ENCODE results near the gene SNRPA. TPM values are rescaled to one million over a fixed set of nuclear protein-coding genes. Genes with fewer than 3 reads are reported as not detected.
A peak's percentile ranks its signal among the peaks of the same experiment; 100 is the strongest.

Gene SNRPA
- total RNA-seq, 2 donors from 2014 or later = 70.3 to 92.2 TPM

- Histone ChIP-seq H3K4me3 (peak overlapping the region; percentile 28 to 79), H3K27me3 (replicated peaks; ENCODE audit: insufficient read depth) (no peaks in the 10 kb centered on the region), H3K36me3 (no peaks in the 10 kb centered on the region), H3K27ac (peak overlapping the region; percentile 99 to 100), H3K4me1 (replicated peaks) (no peaks in the 10 kb centered on the region), H3K9me3 (no peaks in the 10 kb centered on the region)
- 81% methylated on average over 11 of the region's 11 CpGs for WGBS
- no peak for TF ChIP-seq POLR2A (IDR thresholded peaks at IDR 0.05)
- TF ChIP-seq, protein P1, sequence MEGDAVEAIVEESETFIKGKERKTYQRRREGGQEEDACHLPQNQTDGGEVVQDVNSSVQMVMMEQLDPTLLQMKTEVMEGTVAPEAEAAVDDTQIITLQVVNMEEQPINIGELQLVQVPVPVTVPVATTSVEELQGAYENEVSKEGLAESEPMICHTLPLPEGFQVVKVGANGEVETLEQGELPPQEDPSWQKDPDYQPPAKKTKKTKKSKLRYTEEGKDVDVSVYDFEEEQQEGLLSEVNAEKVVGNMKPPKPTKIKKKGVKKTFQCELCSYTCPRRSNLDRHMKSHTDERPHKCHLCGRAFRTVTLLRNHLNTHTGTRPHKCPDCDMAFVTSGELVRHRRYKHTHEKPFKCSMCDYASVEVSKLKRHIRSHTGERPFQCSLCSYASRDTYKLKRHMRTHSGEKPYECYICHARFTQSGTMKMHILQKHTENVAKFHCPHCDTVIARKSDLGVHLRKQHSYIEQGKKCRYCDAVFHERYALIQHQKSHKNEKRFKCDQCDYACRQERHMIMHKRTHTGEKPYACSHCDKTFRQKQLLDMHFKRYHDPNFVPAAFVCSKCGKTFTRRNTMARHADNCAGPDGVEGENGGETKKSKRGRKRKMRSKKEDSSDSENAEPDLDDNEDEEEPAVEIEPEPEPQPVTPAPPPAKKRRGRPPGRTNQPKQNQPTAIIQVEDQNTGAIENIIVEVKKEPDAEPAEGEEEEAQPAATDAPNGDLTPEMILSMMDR (IDR thresholded peaks at IDR 0.05) = no peak
- intact Hi-C loops (cut with DNase I) = no loop called here
- DNase-seq (ENCODE audit: low spot score) = no peak
Measured at GRCh38 chr19:40713939-40714338, 37.1 kb upstream of the SNRPA start.

GRCh38 chr19:40714441-40715299 lies 36.3 kb upstream of the SNRPA start:
- TF ChIP-seq, protein P1 (IDR thresholded peaks at IDR 0.05) = peak in 3 of 4 experiments; percentile 18 to 23 (median 23)
- TF ChIP-seq POLR2A (IDR thresholded peaks at IDR 0.05) (no peak), POLR2AphosphoS5 (IDR thresholded peaks at IDR 0.05) (peak; percentile 78)
- intact Hi-C loops (cut with DNase I) = no loop called here
- Histone ChIP-seq H3K4me3 (peak overlapping the region; percentile 28 to 79), H3K27me3 (replicated peaks; ENCODE audit: insufficient read depth) (no peaks in the 10 kb centered on the region), H3K27ac (peak overlapping the region; percentile 99 to 100), H3K9me3 (no peaks in the 10 kb centered on the region), H3K4me1 (replicated peaks) (no peaks in the 10 kb centered on the region), H3K36me3 (no peaks in the 10 kb centered on the region)
- WGBS = 2% methylated on average over 31 of the region's 31 CpGs
- DNase-seq (ENCODE audit: low spot score) = peak; percentile 96

- peak overlapping the region; percentile 99 to 100 for H3K27ac ChIP-seq
- 3% methylated on average over 8 of the region's 8 CpGs for WGBS
- no peaks in the 10 kb centered on the region for H3K36me3 ChIP-seq
- intact Hi-C loops (cut with DNase I) = loop anchor here (2.0 kb wide), 1 partner anchor 81 kb away; no protein-coding TSS in a partner anchor
- no peaks in the 10 kb centered on the region for H3K9me3 ChIP-seq
- peak overlapping the region; percentile 79 to 85 for H3K4me3 ChIP-seq
- DNase-seq (ENCODE audit: low spot score) = peak; percentile 46
- H3K27me3 ChIP-seq (replicated peaks; ENCODE audit: insufficient read depth) = no peaks in the 10 kb centered on the region
- TF ChIP-seq, protein P1 (IDR thresholded peaks at IDR 0.05) = no peak
- no peak for TF ChIP-seq POLR2A (IDR thresholded peaks at IDR 0.05)
- no peak for TF ChIP-seq POLR2AphosphoS5 (IDR thresholded peaks at IDR 0.05)
- no peaks in the 10 kb centered on the region for H3K4me1 ChIP-seq (replicated peaks)
Measured at GRCh38 chr19:40716031-40716481, 34.9 kb upstream of the SNRPA start.

DNA sequence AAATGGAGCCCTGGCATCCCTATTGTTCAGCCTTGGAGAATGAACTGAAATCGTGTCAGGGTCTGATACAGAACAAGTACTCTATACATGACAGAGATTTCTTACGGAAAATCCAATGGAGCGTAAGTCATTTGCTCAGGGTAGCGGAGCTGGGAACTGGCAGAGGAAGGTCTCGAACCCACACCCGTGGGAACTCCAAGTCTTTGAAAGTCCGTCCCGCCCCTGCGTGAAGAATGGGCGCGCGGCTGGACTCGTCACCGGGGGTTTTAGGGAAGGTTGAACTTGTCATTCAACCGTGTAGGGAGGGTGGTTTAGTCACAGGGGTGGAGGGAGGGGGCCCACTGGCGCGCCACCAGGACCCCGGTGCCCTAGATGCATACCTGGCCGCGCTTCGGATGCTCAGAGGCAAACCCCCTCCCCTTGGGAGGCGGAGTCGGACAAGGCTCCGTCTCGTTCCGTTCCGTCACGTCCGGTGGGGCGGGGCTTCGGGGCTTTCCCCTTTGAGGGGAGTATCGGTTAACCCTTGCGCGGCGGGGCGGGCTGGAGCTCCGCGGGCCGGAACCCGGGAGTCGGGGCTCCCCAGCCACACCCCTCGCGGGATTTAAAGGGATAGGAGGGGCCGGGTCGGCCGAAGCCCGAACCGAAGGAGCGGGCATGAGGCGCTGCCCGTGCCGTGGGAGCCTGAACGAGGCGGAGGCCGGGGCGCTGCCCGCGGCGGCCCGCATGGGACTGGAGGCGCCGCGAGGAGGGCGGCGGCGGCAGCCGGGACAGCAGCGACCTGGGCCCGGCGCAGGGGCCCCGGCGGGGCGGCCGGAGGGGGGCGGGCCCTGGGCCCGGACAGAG lies 34.3 kb upstream of the SNRPA start, which contains the start of the genes COQ8B and ITPKC:
Gene COQ8B, minus strand, starts transcription at position 405 of the 843 bp plus-strand sequence. CDS start 2,254 bp downstream, outside the sequence.
Gene ITPKC, plus strand, starts transcription at position 631 of the 843 bp plus-strand sequence. Its CDS starts 24 bp downstream, at position 655.
- Histone ChIP-seq H3K36me3 (no peaks in the 10 kb centered on the region), H3K4me3 (peak within 1 kb of the TSS; percentile 79 to 85), H3K27me3 (replicated peaks; ENCODE audit: insufficient read depth) (no peaks in the 10 kb centered on the region), H3K9me3 (no peaks in the 10 kb centered on the region), H3K4me1 (replicated peaks) (no peaks in the 10 kb centered on the region), H3K27ac (peak within 1 kb of the TSS; percentile 99 to 100)
- DNase-seq (ENCODE audit: low spot score) = peak; percentile 99
- intact Hi-C loops (cut with DNase I) = loop anchor here (2.0 kb wide), 1 partner anchor 80 kb away; no protein-coding TSS in a partner anchor
- WGBS = under 1% methylated on average over 74 of the region's 76 CpGs
- TF ChIP-seq POLR2A (IDR thresholded peaks at IDR 0.05) (peak; percentile 92), POLR2AphosphoS5 (IDR thresholded peaks at IDR 0.05) (peak; percentile 100)
- TF ChIP-seq, protein P1 (IDR thresholded peaks at IDR 0.05) = peak in 2 of 4 experiments; percentile 49 to 54
